Endothelial cell of hepatic sinusoid (primary cell): ENCODE data around the gene MPO.

Experiments used
- in situ Hi-C: cut with HindIII; loops from 2 replicates; pipeline ENCODE4 v1.10.0; 2017; ENCODE audit warnings: low sequenced_read_pairs

MPO gene

DNA sequence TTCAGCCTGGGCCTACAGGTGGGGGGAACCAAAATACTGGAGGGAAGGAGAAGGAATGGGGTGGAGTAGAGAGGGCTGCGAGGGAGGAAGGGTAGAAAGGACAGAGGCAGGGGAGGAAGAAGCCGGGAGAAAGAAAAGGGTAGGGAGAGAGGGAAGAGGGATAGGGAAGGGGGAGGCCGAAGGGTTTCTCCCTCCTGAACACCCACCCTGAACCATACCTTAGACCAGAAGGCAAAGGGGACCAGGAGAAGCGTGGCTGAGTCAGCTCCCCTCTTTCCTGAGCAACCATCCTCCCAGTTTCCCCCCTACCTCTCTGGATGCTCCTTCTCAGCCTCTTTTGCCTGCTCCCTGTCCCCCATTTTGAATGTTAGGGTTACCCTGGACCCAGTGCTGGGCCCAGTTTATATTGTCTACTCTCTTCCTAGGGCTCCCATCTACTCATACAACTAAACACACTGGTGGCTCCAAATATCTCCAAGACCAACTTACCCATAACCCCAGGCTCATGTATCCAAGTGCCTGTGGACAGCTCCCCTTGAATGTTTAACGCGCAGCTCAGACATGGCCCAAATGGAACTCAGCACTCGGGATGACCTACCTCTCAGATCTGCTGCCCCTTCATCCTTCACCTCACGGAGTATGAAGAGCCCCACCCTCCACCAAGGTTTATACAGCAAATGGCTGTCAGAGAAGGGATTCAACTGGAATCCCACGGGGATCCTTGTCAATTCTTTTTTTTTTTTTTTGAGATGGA lies 40.0 kb upstream of the MPO start:
- in situ Hi-C loops = no loop called here

DNA sequence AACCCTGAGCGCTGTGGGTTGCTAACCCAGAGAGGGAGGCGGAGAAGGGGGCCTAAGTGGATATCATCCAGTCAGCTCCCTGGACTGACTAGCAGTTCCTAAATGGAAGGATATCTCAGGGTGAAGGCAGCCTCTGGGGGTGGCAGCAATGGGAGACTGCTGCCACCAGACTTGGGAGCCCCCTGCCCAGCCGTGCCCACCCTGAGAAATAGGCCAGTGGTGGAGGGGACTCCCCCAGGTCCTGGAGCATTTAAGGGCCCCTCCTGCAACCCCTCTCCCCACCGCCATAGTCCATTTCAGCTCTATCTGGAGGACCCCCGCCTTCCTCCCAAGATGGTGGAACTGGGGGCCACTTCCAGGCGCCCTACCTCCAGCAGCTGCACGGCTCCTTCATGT lies 39.4 kb upstream of the MPO start:
- in situ Hi-C loops = no loop called here

DNA sequence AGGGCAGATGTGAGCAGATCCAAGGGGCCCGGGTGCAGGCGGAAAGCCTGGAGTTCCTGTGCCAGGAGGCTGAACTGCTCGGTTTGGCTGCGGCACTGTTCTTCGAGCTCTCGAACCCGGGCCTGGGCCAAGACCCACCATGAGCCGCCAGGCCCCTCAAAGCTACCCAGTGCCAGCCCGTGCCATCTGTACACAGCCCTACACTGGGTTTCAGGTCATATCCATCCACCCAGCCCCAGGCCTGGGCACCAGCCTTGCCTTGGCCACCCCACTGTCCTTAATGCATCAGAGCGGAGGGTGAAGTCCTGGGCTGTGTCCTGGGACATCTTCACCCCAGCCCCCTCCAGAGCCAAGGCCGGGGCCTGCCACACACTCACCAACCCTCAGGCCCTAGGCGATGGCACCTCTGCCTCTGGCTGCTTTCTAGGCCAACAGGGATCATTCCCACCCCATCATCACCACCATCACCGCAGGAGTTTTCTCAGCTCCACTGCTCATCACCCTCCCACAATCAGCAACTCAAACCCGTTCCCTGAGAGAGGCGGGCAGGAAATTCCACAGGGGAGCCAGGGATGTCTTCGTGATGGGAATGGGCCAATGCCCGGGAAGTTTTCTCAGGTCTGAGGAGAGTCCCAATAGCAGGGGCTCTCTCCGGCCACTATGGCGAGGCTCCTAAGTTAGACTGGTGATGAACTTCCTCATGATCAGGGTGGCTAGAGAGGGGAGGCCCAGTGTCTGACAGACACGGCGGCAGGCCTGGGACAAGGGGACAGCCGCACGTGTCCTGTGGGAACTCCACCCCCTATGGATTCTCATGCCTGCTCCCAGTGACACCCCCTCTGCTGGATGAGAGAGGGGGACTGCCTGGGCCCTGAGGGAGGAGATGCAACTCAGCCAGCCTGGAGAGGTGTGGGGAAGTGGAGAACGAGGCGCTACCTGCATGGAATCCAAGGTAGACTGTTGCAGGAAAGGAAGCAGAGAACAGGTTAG lies 38.7 kb upstream of the MPO start:
- in situ Hi-C loops = no loop called here

DNA sequence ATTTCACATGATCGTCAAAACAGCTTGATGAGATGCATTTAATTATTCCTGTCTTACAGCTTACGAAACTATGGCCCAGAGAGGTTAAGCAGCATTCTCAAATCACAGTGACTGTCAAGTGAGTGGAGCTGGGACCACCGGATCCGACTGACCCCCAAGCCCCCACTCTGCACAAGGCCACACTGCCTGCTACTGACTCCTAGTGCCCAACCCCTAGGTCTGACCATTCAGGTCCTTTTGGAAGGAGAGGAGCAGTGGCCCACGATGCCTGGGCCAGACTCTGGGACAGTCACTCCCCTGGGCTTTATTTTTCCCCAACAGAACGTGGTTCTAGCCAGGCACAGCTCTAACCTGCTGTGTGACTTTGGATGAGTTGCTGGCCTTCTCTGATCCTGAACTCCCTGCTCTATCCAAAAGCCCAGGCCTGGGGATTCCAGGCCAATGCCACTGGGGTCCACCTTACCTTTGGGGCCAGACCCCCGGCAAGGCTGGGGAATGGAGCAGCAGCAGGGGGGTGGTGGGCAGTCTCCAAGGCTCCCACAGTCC lies 38.0 kb upstream of the MPO start:
- in situ Hi-C loops = no loop called here

DNA sequence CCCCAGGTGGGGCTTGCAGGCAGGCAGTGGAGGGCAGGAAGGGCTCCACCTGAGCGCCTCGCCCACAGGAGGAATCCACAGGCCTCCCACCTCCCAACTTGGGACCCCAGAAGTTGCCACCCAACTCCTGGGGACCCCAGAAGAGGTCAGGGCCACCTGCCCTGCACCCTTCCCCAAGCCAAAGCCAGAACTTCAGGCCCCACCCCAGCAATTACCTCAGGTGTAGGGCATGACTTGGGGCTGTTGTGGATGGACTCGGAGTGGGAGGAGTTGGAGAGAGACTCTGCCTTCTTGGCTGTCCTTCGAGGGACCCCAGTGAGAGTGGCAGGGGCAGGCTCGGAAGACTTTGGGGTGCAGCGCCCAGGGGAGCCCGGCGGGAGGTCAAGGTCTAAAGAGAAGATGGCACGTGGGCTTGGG lies 37.3 kb upstream of the MPO start:
- in situ Hi-C loops = no loop called here

DNA sequence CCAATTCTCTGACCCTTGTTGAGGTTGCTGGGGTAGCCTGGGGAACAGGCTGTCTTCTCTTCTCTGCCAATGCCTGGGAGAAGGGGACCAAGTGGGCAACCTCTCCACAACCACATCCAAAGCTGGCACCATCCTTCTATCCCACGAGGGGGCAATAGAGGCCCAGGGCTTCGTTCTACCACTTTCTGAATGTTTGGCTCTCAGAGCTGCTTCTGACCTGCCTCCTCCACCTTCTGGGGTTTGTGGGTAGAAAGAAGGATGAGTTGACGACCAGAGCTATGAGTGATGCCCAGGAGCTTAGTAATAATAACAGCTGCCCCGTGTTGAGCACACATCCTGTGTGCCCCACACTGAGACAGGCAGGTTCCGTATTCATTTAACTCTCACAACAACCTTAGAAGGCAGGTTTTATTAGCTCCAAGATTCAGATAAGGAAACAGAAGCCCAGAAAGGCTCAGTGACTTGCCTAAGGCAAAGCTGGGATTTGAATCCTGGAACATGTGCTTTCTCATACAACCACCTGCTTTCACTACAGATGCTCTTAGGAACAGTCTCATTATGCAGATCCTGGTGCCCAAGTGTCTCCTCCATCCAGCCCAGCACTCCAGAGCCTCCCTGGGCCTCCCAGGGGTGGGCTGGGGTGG lies 36.8 kb upstream of the MPO start:
- in situ Hi-C loops = no loop called here

DNA sequence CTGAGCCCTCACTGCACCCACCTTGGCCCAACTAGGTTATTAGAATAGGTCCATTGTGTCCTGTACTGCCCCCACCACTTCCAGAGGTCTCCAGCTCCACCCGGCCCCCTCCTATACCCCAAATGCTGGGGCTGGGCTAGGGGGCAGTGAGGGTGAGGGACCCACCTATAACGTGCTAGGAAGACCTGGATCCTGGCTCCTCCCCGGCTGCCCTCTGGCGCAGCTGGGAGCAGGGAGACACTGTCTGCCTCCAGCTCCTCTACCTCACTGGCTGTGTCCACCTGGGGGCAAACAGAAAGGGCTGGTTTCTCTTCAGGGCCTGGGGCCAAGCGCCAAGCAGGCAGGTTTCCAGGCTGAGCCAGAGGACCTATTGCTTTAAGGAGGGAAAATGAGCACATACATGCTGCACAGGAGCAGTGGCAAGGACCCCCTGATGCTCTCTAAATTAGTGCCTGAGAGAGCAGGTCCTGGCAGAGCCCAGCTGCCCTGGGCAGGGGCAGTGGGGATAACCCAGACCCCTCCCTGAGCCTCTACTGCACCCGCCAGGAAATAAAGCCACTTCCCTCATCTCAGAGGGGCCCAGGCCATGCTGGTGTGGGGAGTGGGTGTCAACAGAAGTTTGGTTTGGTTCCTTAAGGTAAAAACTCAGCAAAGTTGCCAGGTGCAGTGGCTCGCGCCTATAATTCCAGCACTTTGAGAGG lies 35.7 kb upstream of the MPO start:
- in situ Hi-C loops = no loop called here

DNA sequence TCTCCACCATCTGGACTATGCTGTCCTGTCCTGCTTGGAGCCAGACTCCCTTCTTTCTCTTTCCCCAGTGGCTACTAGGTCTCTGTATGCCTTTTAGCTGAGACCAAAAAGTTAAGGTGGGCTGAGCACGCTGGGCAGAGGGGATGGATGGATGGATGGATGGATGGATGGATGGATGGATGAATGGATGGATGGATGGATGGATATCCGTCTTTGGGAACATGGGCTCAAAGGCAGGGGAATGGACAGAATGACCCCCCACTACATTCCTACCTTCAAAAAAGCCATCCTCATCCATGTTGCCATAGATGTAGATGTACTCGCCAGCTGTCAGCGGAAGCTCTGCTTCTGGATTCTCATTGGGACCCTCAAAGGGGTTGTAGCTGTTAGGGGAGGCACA lies 35.0 kb upstream of the MPO start:
- in situ Hi-C loops = no loop called here

DNA sequence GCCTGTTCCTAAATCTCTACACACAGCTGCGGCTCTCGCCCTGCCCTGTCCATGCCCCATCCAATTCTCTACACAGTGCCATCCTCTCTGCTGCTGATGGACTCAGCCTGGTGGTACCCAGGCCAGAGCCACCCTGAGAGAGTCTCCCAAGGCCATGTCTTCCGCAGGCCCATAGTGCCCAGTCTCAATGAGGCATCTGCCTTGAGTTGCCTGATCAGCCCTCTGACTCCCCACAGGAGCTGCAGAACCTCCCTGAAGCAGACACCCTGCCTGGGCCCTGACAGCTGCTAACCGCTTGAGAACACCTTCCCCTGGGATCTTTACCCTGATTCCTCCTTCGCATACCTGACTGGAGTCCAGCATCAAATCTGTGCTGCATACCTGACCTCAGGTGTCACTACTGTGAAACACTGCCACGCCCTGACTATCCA lies 34.6 kb upstream of the MPO start:
- in situ Hi-C loops = no loop called here

DNA sequence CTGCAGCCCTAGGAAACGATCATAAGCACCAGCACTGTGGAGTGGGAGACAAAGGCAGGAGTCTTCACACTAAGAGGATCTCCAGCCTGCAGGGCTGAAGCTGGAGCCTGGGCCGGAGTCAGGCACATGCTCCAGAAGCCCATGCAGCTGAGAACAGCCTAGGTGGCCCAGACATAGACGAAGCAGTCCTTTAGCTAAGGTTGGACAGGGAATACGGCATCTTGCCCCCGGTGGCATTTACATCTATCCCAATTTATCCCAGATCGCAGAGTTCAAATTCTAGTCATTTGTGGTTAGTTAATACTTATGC lies 33.9 kb upstream of the MPO start:
- in situ Hi-C loops = no loop called here

DNA sequence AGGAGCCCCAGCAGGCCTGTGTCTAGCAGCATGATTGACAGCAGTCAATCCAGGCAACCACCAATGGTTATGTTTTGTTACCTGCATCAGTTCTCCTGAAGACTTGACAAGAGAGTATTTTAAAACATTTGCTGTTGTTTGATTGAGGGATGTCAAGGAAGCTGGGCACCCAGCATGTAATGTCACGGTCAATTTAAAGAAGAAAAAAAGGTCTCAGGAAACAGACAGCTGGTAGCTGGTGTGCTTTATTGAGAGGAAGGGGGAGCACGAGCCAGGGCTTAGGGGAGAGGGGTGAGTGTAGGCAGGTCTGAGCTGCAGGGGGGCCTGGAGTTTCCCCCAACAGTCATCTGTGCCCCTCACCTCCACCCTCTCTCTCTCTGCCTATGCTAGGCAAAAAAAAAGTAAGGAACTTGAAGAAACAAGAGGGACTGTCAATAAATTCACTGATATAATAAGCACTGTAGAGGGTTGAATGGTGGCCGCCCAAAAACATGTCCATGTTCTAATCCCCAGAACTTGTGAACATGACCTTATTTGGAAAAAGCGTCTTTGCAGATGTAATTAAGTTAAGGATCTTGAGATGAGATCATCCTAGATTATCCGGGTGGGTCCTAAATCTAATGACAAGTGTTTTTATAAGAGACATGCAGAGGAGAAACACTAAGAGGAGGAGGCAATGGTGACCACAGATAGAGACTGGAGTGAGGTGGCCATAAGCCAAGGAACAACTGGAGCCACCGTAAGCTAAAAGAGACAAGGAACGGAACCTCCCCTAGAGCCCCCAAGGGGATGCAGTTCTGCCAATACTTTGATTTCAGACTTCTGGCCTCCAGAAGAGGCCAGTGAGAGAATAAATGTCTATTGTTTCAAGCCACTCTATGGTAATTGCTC lies 33.3 kb upstream of the MPO start:
- in situ Hi-C loops = no loop called here

DNA sequence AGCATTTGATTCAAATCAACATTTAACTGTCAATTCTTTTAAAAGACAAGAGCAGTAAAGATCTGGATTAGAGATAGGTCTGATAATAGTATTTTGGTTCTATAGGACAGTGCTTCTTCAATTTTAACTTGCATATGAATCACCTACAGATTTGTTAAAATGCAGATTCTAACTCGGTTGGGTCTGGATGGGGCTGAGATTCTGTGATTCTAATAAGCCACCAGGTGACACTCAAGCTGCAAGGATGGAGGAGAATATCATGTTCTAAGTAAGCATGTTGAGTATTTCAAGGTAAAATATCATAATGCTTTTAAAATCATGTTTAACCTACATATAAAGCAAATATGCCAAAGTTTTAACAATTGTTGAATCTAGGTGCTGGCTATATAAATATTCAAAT lies 32.1 kb upstream of the MPO start:
- in situ Hi-C loops = no loop called here

DNA sequence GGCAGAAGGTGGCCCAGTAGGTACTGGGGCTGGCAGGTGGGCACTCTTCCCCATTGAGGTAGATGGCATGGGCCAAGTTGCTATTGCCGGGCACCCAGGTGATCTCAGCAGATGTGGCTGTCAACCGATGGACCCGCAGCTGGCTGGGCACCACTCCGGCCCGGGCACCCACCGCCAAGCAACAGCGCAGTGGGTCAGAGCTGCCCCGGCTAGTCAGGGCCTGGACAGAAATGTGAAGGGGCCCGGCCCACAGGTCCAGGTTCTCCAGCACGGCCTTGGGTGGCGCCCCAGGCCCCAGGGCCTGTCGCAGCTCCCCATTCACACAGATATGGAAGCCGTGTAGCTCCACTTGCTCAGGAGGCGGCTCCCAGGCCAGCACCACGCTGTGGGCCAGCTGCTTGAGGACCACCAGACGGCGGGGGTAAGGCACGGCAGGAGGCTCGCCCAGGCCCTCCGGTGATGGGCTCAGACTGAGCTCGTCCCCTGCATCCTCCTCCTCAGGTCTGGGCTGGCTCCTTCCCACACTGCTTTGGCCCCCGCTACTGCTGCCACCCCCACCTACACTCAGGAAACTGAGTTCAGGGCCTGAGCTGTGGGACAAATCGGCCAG lies 31.4 kb upstream of the MPO start:
- in situ Hi-C loops = no loop called here

DNA sequence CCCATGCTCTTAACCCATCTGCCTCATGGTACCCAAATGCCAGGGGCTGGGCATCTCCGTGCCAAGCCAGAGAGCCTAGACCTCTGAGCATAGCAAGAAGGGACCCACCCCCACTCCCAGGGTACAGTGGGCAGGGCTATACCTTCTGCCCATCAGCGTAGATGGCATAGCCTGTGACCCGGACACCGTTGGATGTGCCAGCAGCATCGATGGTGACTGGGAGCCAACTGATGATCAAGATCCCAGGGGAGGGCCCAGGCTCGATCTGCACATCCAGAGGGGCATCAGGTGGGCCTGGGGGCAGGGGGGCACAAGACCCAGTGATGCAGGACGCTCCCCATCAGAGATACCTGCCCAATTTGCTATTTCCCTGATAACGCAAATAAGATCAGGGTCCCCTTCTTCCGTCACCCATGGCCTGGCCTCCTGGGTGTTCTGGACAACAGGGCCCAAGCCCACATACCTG lies 30.7 kb upstream of the MPO start:
- in situ Hi-C loops = no loop called here

DNA sequence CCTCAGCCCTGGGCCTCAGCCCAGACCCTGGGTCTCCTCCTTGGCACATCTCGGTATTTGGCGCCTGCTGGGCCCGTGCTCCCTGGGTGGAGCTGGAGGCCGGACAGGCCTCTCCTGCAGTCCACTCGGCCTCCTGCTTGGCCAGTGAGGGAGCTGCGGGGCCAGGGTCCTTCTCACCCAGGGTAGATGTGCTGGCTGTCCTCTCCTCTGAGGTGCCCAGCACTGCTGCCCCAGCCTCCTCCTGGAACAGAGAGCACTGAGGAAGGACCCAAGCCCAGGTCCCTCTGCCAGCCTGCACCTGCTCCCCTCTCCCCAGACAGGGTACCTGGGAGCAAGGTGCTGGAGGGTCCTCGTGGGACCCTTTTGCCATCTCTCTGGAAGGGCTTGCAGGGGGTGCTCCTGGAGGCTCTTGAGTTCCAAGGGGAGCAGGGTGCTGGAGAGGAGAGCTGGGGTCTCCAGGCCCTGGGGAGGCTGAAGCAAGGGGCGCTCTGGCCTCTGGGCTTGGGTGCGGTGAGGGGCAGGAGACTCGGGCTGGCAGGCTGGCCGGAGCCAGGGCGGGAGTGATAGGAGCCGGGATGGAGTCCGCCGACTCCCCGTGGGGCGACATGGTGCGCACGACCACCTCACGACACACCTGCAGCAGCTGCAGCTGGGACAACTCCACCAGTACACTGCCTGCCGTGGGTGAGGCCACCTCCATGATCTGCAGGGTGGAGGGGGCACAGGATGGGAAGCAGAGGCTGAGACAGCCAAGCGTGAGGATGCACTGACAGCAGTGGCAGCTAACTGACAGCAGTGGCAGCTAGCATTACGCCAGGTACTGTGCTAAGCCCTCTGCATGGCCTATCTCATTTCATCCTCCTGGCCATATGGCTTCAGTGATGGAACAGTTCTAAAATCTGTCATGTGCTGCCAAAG lies 30.0 kb upstream of the MPO start:
- in situ Hi-C loops = no loop called here

DNA sequence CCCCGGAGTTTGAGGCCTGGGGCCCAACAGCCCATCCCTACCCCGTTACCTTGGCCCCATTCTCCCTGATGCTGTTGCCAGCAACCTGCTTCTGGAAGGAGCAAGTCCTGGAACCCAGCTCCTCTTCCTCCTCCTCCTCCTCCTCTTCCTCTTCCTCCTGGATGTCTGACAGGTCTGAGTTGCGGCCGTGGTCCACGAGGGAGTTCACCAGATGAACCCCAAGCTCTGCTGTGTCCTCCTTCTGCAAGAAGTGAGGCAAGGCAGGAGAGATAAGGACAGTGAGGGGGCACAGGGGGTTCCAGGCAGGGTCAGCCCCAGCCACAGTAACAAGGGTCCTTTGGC lies 29.2 kb upstream of the MPO start:
- in situ Hi-C loops = no loop called here

DNA sequence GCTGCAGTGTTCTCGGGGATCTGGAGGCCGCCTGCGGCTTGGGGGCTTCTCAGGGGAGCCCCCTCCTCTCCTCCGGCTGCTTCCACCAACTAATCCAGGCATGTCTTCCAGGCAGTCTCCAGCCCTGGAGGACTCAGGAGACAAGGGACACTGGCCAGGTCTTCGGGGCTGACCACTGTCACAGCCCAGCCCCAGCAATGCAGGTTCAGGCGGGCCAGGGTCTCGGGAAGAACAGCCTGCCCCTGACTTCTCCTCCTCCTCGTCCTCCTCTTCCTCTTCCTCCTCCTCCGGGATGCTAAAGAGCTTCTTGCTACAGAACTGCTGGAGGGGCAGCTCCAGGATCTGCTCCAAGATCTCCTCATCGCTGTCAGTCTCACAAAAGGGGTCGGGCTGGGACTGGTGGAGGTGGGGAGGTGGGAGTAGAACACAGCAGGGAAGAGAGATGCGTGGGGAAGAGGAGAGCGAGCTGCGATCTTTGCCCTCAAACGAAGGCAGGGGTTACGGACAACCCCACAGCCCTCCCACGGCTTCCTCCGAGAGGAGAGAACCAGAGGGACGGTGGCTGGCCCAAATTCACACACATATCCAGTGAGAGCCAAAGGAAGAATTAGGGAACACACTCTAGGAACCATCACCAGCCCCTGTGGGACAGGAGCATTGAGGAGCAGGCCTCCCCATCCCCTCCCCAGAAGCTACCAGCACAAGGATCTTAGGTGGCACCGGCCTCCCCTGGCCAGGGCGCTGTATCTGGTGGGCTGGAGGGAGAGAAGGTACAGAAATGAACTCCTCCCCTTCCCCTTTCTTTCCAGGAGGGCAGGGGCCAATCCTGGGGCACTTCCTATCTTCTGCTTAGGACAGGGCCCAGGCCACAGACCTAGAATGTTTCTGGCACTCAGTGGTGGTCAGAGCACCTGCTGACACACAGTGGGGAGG lies 28.5 kb upstream of the MPO start:
- in situ Hi-C loops = no loop called here
